Suprapubic skin (tissue), 4 donors: ENCODE measurements around the gene WNK1. TPM values are rescaled to one million over a fixed set of nuclear protein-coding genes. Genes with fewer than 3 reads are reported as not detected.

Source experiments
- DNase-seq, 2 donors: peaks; one replicate each; pipeline ENCODE4 v3.0.0-alpha.2; 2019; ENCODE audit warnings: low spot score in 2 of 2
- H3K27ac ChIP-seq: fragments of 200-600 bp; sonication (generic); one replicate; pipeline ENCODE4 v1.5.1; 2019
- H3K27me3 ChIP-seq: fragments of 200-600 bp; sonication (generic); one replicate; pipeline ENCODE4 v1.5.1; 2019
- H3K36me3 ChIP-seq: fragments of 200-600 bp; sonication (generic); one replicate; pipeline ENCODE4 v1.5.1; 2019
- H3K4me1 ChIP-seq: fragments of 200-600 bp; sonication (generic); one replicate; pipeline ENCODE4 v1.5.1; 2019
- H3K4me3 ChIP-seq: fragments of 200-600 bp; sonication (generic); one replicate; pipeline ENCODE4 v1.5.1; 2019; ENCODE audit warnings: mild to moderate bottlenecking
- H3K9me3 ChIP-seq: fragments of 200-600 bp; sonication (generic); one replicate; pipeline ENCODE4 v1.5.1; 2019
- EP300 ChIP-seq: sonication (generic); formaldehyde crosslinking; IDR thresholded peaks from one replicate; pipeline ENCODE4 v1.6.1; 2017; ENCODE audit warnings: antibody characterized with exemption
- POLR2A ChIP-seq, 2 donors: fragments of 450-650 bp; IDR thresholded peaks; one replicate each; pipeline ENCODE4 v1.6.1; 2017; ENCODE audit warnings: antibody characterized with exemption in 2 of 2, mild to moderate bottlenecking in 2 of 2, moderate library complexity in 2 of 2
- POLR2AphosphoS5 ChIP-seq, 3 donors: sonication (generic); formaldehyde crosslinking; IDR thresholded peaks; one replicate each; pipeline ENCODE4 v1.6.1; 2017; ENCODE audit warnings: antibody characterized with exemption in 3 of 3
- WGBS: methylation state at CpG from one replicate; pipeline ENCODE4 v1.1.5; 2018; 5-methylcytosine and 5-hydroxymethylcytosine counted together
- total RNA-seq, 4 donors: library from RNA; depleted of rRNA; stranded (reverse); fragments of >200 nt; gene quantifications; one replicate each; pipeline ENCODE4 v1.1.0, GENCODE V29; 2016
- TF ChIP-seq, protein P1 (sequence below), 2 donors: fragments of 200-600 bp in 1 of 2; fragments of 450-650 bp in 1 of 2; sonication (generic) in 1 of 2; IDR thresholded peaks; one replicate each; pipeline ENCODE4 v1.5.1; 2016 to 2019; ENCODE audit warnings: antibody characterized with exemption in 2 of 2, mild to moderate bottlenecking in 1 of 2, moderate library complexity in 1 of 2

WNK1 gene
- total RNA-seq, 4 donors from 2014 or later: 368 to 724 (median 435) TPM

GRCh38 chr12:879641-880040 is 127.3 kb downstream of the WNK1 start:
- Histone ChIP-seq H3K36me3 (peaks cover 83% of the 10 kb centered on the region), H3K9me3 (no peaks in the 10 kb centered on the region), H3K27ac (no peak overlapping the region), H3K27me3 (no peaks in the 10 kb centered on the region), H3K4me3 (no peak overlapping the region), H3K4me1 (no peaks in the 10 kb centered on the region)
- no peak for TF ChIP-seq POLR2A (IDR thresholded peaks at IDR 0.05)
- TF ChIP-seq EP300: no peak
- TF ChIP-seq POLR2AphosphoS5 (IDR thresholded peaks at IDR 0.05): no peak
- TF ChIP-seq, protein P1, sequence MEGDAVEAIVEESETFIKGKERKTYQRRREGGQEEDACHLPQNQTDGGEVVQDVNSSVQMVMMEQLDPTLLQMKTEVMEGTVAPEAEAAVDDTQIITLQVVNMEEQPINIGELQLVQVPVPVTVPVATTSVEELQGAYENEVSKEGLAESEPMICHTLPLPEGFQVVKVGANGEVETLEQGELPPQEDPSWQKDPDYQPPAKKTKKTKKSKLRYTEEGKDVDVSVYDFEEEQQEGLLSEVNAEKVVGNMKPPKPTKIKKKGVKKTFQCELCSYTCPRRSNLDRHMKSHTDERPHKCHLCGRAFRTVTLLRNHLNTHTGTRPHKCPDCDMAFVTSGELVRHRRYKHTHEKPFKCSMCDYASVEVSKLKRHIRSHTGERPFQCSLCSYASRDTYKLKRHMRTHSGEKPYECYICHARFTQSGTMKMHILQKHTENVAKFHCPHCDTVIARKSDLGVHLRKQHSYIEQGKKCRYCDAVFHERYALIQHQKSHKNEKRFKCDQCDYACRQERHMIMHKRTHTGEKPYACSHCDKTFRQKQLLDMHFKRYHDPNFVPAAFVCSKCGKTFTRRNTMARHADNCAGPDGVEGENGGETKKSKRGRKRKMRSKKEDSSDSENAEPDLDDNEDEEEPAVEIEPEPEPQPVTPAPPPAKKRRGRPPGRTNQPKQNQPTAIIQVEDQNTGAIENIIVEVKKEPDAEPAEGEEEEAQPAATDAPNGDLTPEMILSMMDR (IDR thresholded peaks at IDR 0.05): no peak
- no peak for DNase-seq
- WGBS: 83% methylated on average over 5 of the region's 5 CpGs

DNA sequence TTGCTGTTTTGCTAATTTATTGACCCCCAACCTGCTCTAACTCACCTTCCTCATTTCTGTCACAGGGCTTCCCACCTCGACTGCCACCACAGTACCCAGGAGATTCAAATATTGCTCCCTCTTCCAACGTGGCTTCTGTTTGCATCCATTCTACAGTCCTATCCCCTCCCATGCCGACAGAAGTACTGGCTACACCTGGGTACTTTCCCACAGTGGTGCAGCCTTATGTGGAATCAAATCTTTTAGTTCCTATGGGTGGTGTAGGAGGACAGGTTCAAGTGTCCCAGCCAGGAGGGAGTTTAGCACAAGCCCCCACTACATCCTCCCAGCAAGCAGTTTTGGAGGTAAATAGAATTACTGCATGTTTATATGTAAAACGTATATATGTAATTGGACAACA is 128.3 kb downstream of the WNK1 start:
- no peak overlapping the region for H3K27ac ChIP-seq
- no peaks in the 10 kb centered on the region for H3K4me1 ChIP-seq
- WGBS: 92% methylated on average over 4 of the region's 4 CpGs
- H3K27me3 ChIP-seq: no peaks in the 10 kb centered on the region
- peaks cover 86% of the 10 kb centered on the region for H3K36me3 ChIP-seq
- H3K9me3 ChIP-seq: no peaks in the 10 kb centered on the region
- DNase-seq: no peak
- H3K4me3 ChIP-seq: no peak overlapping the region
- TF ChIP-seq POLR2AphosphoS5 (IDR thresholded peaks at IDR 0.05) (no peak), POLR2A (IDR thresholded peaks at IDR 0.05) (no peak), EP300 (no peak)
- TF ChIP-seq, protein P1 (IDR thresholded peaks at IDR 0.05): no peak

DNA sequence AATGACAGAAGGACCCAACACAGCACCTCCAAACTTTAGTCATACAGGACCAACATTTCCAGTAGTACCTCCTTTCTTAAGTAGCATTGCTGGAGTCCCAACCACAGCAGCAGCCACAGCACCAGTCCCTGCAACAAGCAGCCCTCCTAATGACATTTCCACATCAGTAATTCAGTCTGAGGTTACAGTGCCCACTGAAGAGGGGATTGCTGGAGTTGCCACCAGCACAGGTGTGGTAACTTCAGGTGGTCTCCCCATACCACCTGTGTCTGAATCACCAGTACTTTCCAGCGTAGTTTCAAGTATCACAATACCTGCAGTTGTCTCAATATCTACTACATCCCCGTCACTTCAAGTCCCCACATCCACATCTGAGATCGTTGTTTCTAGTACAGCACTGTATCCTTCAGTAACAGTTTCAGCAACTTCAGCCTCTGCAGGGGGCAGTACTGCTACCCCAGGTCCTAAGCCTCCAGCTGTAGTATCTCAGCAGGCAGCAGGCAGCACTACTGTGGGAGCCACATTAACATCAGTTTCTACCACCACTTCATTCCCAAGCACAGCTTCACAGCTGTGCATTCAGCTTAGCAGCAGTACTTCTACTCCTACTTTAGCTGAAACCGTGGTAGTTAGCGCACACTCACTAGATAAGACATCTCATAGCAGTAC is 132.5 kb downstream of the WNK1 start:
- H3K4me3 ChIP-seq: no peak overlapping the region
- H3K36me3 ChIP-seq: peaks cover 100% of the 10 kb centered on the region
- no peaks in the 10 kb centered on the region for H3K4me1 ChIP-seq
- DNase-seq: no peak
- TF ChIP-seq, protein P1 (IDR thresholded peaks at IDR 0.05): no peak
- no peak for TF ChIP-seq POLR2AphosphoS5 (IDR thresholded peaks at IDR 0.05)
- no peak for TF ChIP-seq EP300
- TF ChIP-seq POLR2A (IDR thresholded peaks at IDR 0.05): no peak
- H3K27me3 ChIP-seq: no peaks in the 10 kb centered on the region
- 96% methylated on average over 5 of the region's 5 CpGs for WGBS
- no peaks in the 10 kb centered on the region for H3K9me3 ChIP-seq
- H3K27ac ChIP-seq: no peak overlapping the region

GRCh38 chr12:885701-886100 is 133.3 kb downstream of the WNK1 start:
- TF ChIP-seq POLR2AphosphoS5 (IDR thresholded peaks at IDR 0.05) (no peak), POLR2A (IDR thresholded peaks at IDR 0.05) (no peak), EP300 (no peak)
- TF ChIP-seq, protein P1 (IDR thresholded peaks at IDR 0.05): no peak
- H3K36me3 ChIP-seq: peaks cover 100% of the 10 kb centered on the region
- H3K27ac ChIP-seq: no peak overlapping the region
- no peak for DNase-seq
- 94% methylated on average over 2 of the region's 2 CpGs for WGBS
- H3K27me3 ChIP-seq: no peaks in the 10 kb centered on the region
- no peak overlapping the region for H3K4me3 ChIP-seq
- no peaks in the 10 kb centered on the region for H3K4me1 ChIP-seq
- no peaks in the 10 kb centered on the region for H3K9me3 ChIP-seq

- H3K36me3 ChIP-seq: peaks cover 100% of the 10 kb centered on the region
- H3K4me1 ChIP-seq: no peaks in the 10 kb centered on the region
- H3K27ac ChIP-seq: no peak overlapping the region
- H3K4me3 ChIP-seq: no peak overlapping the region
- 92% methylated on average over 2 of the region's 2 CpGs for WGBS
- no peak for DNase-seq
- no peaks in the 10 kb centered on the region for H3K9me3 ChIP-seq
- TF ChIP-seq POLR2AphosphoS5 (IDR thresholded peaks at IDR 0.05): no peak
- TF ChIP-seq, protein P1 (IDR thresholded peaks at IDR 0.05): no peak
- no peak for TF ChIP-seq EP300
- no peak for TF ChIP-seq POLR2A (IDR thresholded peaks at IDR 0.05)
- H3K27me3 ChIP-seq: no peaks in the 10 kb centered on the region
Observed at GRCh38 chr12:886206-886605, 133.8 kb downstream of the WNK1 start.
